GM12801 (cell line): Measurements from ENCODE around the gene CCDC185.

Experiments used
- TF ChIP-seq, protein P1 (sequence below): IDR thresholded peaks from one replicate; pipeline ENCODE4 v1.5.1; 2011; ENCODE audit warnings: control low read depth; ENCODE audit not compliant: insufficient read length; ENCODE audit errors: extremely low read depth

Gene CCDC185

DNA sequence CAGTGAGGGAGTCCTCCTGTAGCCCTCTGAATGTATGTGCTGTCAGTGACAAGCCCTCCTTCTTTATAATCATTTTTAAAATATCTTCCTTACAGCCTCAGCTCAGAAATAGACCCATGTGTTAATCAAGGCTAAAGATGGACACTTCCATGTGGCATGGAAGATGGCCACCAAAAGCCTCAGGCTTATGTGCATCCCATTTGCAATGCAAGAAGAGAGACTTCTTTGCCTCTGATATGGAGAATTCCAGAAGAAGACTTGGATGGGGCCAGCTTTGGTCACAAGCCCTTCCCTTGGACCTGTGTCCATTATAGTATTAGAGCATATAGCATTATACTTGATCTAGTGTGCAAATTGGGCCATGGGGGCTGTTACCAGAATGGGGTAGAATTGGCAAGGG is 18.5 kb downstream of the CCDC185 start:
- TF ChIP-seq, protein P1, sequence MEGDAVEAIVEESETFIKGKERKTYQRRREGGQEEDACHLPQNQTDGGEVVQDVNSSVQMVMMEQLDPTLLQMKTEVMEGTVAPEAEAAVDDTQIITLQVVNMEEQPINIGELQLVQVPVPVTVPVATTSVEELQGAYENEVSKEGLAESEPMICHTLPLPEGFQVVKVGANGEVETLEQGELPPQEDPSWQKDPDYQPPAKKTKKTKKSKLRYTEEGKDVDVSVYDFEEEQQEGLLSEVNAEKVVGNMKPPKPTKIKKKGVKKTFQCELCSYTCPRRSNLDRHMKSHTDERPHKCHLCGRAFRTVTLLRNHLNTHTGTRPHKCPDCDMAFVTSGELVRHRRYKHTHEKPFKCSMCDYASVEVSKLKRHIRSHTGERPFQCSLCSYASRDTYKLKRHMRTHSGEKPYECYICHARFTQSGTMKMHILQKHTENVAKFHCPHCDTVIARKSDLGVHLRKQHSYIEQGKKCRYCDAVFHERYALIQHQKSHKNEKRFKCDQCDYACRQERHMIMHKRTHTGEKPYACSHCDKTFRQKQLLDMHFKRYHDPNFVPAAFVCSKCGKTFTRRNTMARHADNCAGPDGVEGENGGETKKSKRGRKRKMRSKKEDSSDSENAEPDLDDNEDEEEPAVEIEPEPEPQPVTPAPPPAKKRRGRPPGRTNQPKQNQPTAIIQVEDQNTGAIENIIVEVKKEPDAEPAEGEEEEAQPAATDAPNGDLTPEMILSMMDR: no peak

DNA sequence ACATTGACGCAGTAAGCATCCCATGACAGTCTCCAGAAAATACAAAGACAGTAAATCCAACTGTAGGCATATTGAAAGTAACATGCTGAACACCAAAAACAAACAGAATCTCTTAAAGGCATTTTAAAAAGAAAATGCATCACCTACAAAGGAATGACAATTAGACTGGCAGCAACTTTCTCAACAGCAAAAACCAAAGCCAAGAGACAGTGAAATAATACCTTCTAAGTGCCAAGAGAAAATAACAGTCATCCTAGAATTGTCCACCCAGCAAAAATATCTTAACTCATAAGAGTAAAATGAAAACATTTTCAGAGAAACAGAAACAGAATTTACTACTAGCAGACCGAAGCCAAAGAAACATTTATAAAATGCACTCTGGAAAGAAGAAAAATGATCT is 20.0 kb downstream of the CCDC185 start:
- TF ChIP-seq, protein P1: no peak

DNA sequence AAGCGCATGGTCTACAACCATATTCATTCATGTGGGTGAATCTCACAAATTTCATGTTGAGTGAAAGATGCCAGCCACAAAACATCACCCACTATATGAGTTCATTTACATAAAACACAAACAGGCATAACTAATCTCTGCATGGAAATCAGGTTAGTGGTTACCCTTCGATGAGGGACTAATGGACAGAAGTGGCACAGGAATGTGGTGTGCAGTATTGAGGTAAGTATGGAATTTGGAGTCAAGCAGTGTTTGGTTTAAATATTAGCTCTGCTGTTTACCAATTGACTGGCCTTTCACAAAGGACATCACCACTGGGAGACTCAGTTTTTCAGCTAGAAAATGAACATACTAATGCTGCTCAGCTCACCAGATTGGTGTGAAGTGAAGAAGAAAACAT is 24.2 kb downstream of the CCDC185 start:
- TF ChIP-seq, protein P1: no peak

DNA sequence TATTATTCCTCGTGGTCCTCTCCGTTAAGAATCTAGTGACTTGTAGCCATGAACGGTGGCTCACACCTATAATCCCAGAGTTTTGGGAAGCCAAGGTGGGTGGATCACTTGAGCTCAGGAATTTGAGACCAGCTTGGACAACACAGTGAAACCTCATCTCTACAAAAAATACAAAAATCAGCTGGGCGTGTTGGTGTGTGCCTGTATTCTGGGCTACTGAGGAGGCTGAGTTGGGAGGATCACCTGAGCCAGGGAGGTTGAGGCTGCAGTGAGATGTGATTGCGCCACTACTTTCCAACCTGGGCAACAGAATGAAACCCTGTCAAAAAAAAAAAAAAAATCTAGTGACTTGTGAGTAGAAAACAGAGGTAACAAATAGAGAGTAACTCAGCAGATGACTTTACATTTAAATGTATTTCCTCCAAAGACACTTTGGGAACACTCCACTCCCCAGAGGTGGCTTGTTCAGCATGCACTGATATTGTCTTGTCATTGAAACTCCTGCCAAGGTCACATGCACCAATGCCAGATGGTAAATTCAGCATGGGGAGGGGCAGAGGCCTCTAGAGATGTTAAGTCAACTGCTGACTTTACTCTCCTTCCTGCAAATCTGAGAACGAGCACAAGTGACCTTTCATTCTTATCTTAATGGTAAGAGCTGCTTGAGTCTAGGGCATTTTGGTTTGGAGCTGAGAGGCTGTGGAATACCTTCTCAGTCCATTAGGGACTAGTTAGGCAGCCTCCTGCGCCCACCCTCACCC is 24.9 kb downstream of the CCDC185 start:
- TF ChIP-seq, protein P1: no peak

DNA sequence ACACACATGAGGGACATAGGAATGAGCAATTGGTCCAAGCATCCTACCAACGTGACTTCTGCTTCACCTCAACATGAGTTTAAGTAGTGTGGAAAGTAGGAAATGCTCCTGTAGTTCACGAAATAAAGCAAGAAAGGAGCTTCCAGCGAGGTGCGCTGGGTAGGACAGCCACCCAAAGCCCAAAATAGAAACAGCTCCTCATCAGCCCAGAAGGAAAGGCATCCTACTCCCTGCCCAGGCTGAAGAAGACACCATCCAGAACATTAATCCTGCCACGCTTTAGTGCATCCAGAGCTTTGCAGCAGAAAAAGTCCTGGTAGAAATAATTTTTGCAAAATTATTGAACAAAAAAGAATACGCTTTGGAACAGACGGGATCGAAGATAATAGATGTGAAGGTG is 25.9 kb downstream of the CCDC185 start:
- TF ChIP-seq, protein P1: no peak

DNA sequence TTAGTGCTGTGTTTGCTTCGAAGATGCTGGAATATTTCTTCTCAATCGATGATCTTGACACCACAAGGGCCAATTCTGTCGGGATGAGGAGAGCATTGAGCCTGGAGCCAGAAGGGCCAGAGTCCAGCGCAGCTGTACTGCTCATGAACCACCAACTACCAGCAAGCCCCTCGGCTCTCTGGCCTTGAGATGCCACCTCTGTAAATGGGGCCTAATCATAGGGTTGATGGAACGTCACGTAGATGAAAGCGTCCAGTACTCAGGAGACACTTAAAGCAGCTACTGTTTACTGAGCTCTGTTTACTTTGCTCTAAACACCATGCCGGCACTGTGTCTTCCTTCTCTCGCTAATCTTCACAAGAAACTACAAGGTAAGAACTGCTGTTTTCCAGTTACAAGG is 26.3 kb downstream of the CCDC185 start:
- TF ChIP-seq, protein P1: no peak

DNA sequence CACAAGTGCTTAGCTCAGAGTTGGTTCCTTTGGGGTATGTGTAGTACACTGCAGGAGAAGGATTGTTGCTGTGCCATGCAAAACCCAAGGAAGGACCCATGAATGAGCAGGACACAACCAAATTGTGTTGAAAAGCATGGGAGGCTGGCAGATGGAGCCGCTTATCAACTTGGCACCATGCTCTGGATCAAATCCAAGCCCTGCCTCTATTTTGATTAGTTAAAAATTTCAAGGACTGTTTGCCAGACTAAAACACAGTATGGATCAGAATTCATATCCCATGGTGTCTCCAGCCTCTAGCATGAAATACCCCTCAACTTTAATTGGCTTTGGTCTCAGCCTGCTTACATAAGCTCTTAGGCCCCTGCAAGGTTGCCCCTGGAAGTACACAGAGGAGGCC is 27.8 kb downstream of the CCDC185 start:
- TF ChIP-seq, protein P1: no peak
